Adrenal gland (tissue), 12 donors: ENCODE measurements around the gene PTPN18. TPM values are rescaled to one million over a fixed set of nuclear protein-coding genes. Genes with fewer than 3 reads are reported as not detected.
"Not testable (repeated sequence)": the region's sequence is repeated elsewhere in the genome, so short reads cannot be mapped to it uniquely, and the experiment has no call there.

ENCODE experiments used
- DNase-seq, 7 donors: peaks; one replicate each; pipeline ENCODE4 v3.0.0-alpha.2; 2019 to 2020
- H3K27ac ChIP-seq, 5 donors: fragments of 200-600 bp; sonication (generic) in 4 of 5; 1 replicate in 3 of 5; 2 replicates in 2 of 5; pipeline versions ENCODE4 v1.5.1 to v1.8.0; 2016 to 2020; ENCODE audit warnings: mild to moderate bottlenecking in 1 of 5
- H3K27me3 ChIP-seq: fragments of 200-600 bp; 2 replicates; pipeline ENCODE4 v1.8.0; 2021
- H3K36me3 ChIP-seq, 2 donors: fragments of 200-600 bp; replicated peaks in 1 of 2; 1 replicate in 1 of 2; 2 replicates in 1 of 2; pipeline versions ENCODE4 v1.5.1 to v1.8.0; 2018 to 2022
- H3K4me1 ChIP-seq, 2 donors: fragments of 200-600 bp; replicated peaks in 1 of 2; 1 replicate in 1 of 2; 2 replicates in 1 of 2; pipeline versions ENCODE4 v1.5.1 to v1.8.0; 2018 to 2021
- H3K4me3 ChIP-seq, 4 donors: fragments of 200-600 bp; sonication (generic) in 3 of 4; one replicate each; pipeline ENCODE4 v1.5.1; 2016 to 2018
- H3K9me3 ChIP-seq, 3 donors: fragments of 200-600 bp; sonication (generic) in 1 of 3; replicated peaks in 1 of 3; 1 replicate in 2 of 3; 2 replicates in 1 of 3; pipeline versions ENCODE4 v1.5.1 to v1.8.0; 2016 to 2021
- CTCF ChIP-seq, 6 experiments: fragments of 450-650 bp in 4 of 6; fragments of 200-600 bp in 2 of 6; sonication (generic) in 1 of 6; IDR thresholded peaks; 1 replicate in 5 of 6; 2 replicates in 1 of 6; pipeline versions ENCODE4 v1.5.1 to v1.8.0; 2016 to 2021; ENCODE audit warnings: antibody characterized with exemption in 6 of 6, mild to moderate bottlenecking in 2 of 6, moderate library complexity in 1 of 6
- POLR2A ChIP-seq, 2 donors: fragments of 450-650 bp; IDR thresholded peaks; one replicate each; pipeline ENCODE4 v1.6.1; 2017; ENCODE audit warnings: antibody characterized with exemption in 2 of 2, mild to moderate bottlenecking in 2 of 2, moderate library complexity in 1 of 2
- WGBS, 4 donors: extraction: QIAGEN DNeasy Blood & Tissue Kit in 2 of 4; methylation state at CpG; one replicate each; pipeline versions ENCODE4 v1.1.5 to v1.1.7; 2013 to 2017; 5-methylcytosine and 5-hydroxymethylcytosine counted together
- intact Hi-C, 2 donors: fragments of 100-400 bp; cut with DNase I; formaldehyde crosslinking; loops; one replicate each; pipeline versions ENCODE4 v1.14.1 to v1.15.0; 2022 to 2023
- polyA plus RNA-seq, 3 donors: library from polyadenylated mRNA; stranded (reverse); fragments of 200-250 nt in 2 of 3; fragments of 350-450 nt in 1 of 3; fragmentation: Illumina TruSeq in 1 of 3; extraction: RNeasy Lipid Tissue Mini Kit (QIAGEN cat#74804) in 1 of 3; gene quantifications; one replicate each; pipeline ENCODE4 v1.2.3, GENCODE V29; 2013 to 2014
- total RNA-seq, 9 donors: library from RNA; depleted of rRNA in 4 of 9; stranded (reverse); fragments of >200 nt in 4 of 9; fragments of 120-200 nt in 1 of 9; fragmentation: NEBNext Ultra II Directional in 1 of 9; extraction: Animal tissue kit (Norgen Biotek cat#: 25700) in 1 of 9; gene quantifications; one replicate each; pipeline versions ENCODE4 v1.1.0 to v1.2.4, GENCODE V29; 2013 to 2023
- donor health status: healthy with polysubstance abuse.
- donor health status: Bipolar disorder and iron deficiency.
- donor health status: DM: yes; HTN: yes; CAD: no.
- donor health status: DM: no; HTN: no; CAD: no.
- donor health status: DM: no; HTN: no; CAD: no.
- donor health status: DM: yes; HTN: yes; CAD: no.

PTPN18 gene
- total and polyA plus RNA-seq, 12 donors: 7.4 to 74.1 (median 42.1) TPM

GRCh38 chr2:130319536-130319935 is 36.3 kb upstream of the PTPN18 start:
- TF ChIP-seq CTCF (IDR thresholded peaks at IDR 0.05): no peak
- no peak for TF ChIP-seq POLR2A (IDR thresholded peaks at IDR 0.05)
- intact Hi-C loops: no loop called here
- Histone ChIP-seq H3K36me3 (no peaks in the 10 kb centered on the region), H3K9me3 (no peaks in the 10 kb centered on the region), H3K27me3 (peaks cover 8% of the 10 kb centered on the region), H3K4me1 (no peaks in the 10 kb centered on the region), H3K4me3 (no peak overlapping the region), H3K27ac (no peak overlapping the region)
- DNase-seq: no peak
- 84 to 91% (median 86%) methylated on average over 3 of the region's 3 CpGs for WGBS, 4 donors

DNA sequence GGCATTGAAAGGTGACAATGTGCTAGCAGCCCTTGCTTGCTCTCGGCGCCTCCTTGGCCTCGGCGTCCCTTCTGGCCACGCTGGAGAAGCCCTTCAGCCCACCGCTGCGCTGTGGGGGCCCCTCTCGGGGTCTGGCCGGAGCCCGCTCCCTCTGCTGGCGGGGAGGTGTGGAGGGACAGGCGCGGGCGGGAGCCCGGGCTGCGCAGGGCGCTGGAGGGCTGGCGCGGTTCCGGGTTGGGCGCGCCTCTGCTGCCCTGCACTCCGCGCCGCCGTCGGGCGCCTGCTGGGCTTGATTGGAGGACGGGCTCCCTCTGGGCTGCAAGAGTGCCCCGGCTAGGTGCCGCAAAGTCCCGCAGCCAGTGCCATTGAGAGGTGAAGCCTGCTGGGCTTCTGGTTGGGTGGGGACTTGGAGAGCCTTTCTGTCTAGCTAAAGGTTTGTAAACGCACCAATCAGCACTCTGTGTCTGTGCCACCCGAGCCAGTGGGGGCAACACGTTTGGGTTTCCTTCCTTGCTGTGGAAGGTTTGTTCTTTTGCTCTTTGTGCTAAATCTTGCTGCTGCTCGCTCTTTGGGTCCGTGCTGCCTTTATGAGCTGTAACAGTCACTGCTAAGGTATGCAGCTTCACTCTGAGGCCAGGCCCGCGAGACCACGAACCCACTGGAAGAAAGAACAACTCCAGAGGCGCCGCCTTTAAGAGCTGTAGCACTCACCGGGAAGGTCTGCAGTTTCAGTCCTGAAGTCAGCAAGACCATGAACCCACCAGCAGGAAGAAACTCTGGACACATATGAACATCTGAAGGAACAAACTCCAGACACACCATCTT is 27.9 kb upstream of the PTPN18 start:
- H3K4me3 ChIP-seq: no peak overlapping the region
- H3K27ac ChIP-seq: no peak overlapping the region
- intact Hi-C loops: no loop called here
- H3K36me3 ChIP-seq: no peaks in the 10 kb centered on the region
- DNase-seq: no peak
- no peaks in the 10 kb centered on the region for H3K4me1 ChIP-seq
- 75 to 82% (median 78%) methylated on average over 19 to 43 of the region's 43 CpGs for WGBS, 4 donors
- no peaks in the 10 kb centered on the region for H3K9me3 ChIP-seq
- H3K27me3 ChIP-seq: peaks cover 14% of the 10 kb centered on the region
- TF ChIP-seq POLR2A (IDR thresholded peaks at IDR 0.05) (no peak), CTCF (IDR thresholded peaks at IDR 0.05) (no peak)

DNA sequence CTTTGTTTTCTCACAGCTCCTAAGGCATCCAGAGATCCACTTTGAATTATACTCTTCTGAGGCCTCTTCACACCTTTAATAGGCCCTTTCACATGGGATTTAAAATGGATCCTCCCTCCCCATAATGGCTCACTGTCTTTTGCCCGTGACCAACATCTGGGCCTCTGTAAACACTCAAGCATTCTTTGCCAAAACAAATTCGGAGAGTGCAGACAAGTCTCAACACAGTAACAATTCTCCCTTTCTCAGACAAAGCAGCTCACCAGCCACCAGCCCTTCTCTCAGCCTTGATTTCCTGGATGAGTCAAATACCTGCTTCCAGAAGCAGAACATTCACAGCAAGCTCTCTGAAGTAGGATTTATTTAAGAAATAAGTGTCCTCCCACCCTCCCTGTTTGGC is 27.1 kb upstream of the PTPN18 start:
- intact Hi-C loops: no loop called here
- Histone ChIP-seq H3K4me1 (no peaks in the 10 kb centered on the region), H3K4me3 (no peak overlapping the region), H3K27ac (no peak overlapping the region), H3K36me3 (no peaks in the 10 kb centered on the region), H3K9me3 (no peaks in the 10 kb centered on the region), H3K27me3 (peaks cover 14% of the 10 kb centered on the region)
- 37 to 57% (median 52%) methylated on average over 2 of the region's 2 CpGs for WGBS, 4 donors
- no peak for DNase-seq
- TF ChIP-seq CTCF (IDR thresholded peaks at IDR 0.05): no peak
- no peak for TF ChIP-seq POLR2A (IDR thresholded peaks at IDR 0.05)

- peak; percentile 75 to 87 (median 79) for DNase-seq
- Histone ChIP-seq H3K36me3 (no peaks in the 10 kb centered on the region), H3K9me3 (no peaks in the 10 kb centered on the region), H3K27ac (no peak overlapping the region), H3K4me1 (peaks cover 0 to 3% of the 10 kb centered on the region in 2 donors), H3K4me3 (no peak overlapping the region), H3K27me3 (peaks cover 4% of the 10 kb centered on the region)
- WGBS, 4 donors: 12 to 29% (median 17%) methylated on average over 16 to 29 of the region's 29 CpGs
- intact Hi-C loops: loop anchor here (10.0 kb wide), 3 partner anchors 148 to 468 kb away; partner anchors contain the start of genes MZT2B (in 1 of the 2) and SMPD4 (in 1 of the 2)
- peak; percentile 81 to 96 (median 94) for TF ChIP-seq CTCF (IDR thresholded peaks at IDR 0.05)
- TF ChIP-seq POLR2A (IDR thresholded peaks at IDR 0.05): no peak
These were observed 23.4 kb upstream of the PTPN18 start for GRCh38 chr2:130332271-130333073.

DNA sequence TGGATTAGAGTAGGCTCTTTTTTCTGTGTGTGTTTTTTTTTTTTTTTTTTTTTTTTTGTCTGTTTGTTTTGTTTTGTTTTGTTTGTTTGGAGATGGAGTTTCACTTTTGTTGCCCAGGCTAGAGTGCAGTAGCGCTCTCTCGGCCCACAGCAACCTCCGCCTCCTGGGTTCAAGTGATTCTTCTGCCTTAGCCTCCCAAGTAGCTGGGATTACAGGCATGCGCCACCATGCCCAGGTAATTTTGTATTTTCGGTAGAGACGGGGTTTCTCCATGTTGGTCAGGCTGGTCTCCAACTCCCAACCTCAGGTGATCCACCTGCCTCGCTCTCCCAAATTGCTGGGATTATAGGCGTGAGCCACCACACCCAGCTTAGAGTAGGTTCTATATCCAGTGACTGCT is 22.6 kb upstream of the PTPN18 start:
- intact Hi-C loops: loop anchor here (10.0 kb wide), 3 partner anchors 148 to 468 kb away; partner anchors contain the start of genes MZT2B (in 1 of the 2) and SMPD4 (in 1 of the 2)
- H3K27ac ChIP-seq, H3K27me3 ChIP-seq, H3K4me1 ChIP-seq, H3K4me3 ChIP-seq, H3K36me3 ChIP-seq, DNase-seq, H3K9me3 ChIP-seq: not testable (repeated sequence)
- 80 to 91% (median 90%) methylated on average over 8 of the region's 8 CpGs for WGBS, 4 donors
